GM23338 (cell line): Measurements from ENCODE around the gene CTNNA1. TPM values are rescaled to one million over a fixed set of nuclear protein-coding genes. Genes with fewer than 3 reads are reported as not detected.

Experiments used
- STAT1 ChIP-seq: IDR thresholded peaks from one replicate; pipeline ENCODE4 v1.6.1; 2016; ENCODE audit warnings: antibody characterized with exemption; ENCODE audit not compliant: unreplicated experiment
- polyA plus RNA-seq: library from polyadenylated mRNA; unstranded; fragments of >200 nt; fragmentation: Nextera tagmentation; extraction: Ambion mirVana; gene quantifications from 2 replicates; pipeline ENCODE4 v1.2.1, GENCODE V29; 2016
- total RNA-seq: library from RNA; depleted of rRNA; stranded (reverse); fragments of >200 nt; shearing (Covaris generic); gene quantifications from 2 replicates; pipeline ENCODE4 v1.2.3, GENCODE V29; 2014
- TF ChIP-seq, protein P1 (sequence below): fragments of 250-450 bp; sonication (Bioruptor Pico); IDR thresholded peaks from 2 replicates; pipeline ENCODE4 v1.5.0; 2020; ENCODE audit warnings: mild to moderate bottlenecking, moderate library complexity
- TF ChIP-seq, protein P2 (sequence below): IDR thresholded peaks from 2 replicates; pipeline ENCODE4 v1.6.1; 2016; ENCODE audit warnings: antibody characterized with exemption
- TF ChIP-seq, protein P3 (sequence below), 2 experiments: fragments of 200-600 bp in 1 of 2; sonication (generic) in 1 of 2; conservative IDR thresholded peaks; 2 replicates each; pipeline versions ENCODE4 v1.5.1 to v1.6.1; 2016 to 2017; ENCODE audit warnings: antibody characterized with exemption in 2 of 2, low read depth in 2 of 2, mild to moderate bottlenecking in 2 of 2, moderate library complexity in 1 of 2

The CTNNA1 gene
- total and polyA plus RNA-seq, 2 experiments from 2014 or later, result 111 to 348 TPM

DNA sequence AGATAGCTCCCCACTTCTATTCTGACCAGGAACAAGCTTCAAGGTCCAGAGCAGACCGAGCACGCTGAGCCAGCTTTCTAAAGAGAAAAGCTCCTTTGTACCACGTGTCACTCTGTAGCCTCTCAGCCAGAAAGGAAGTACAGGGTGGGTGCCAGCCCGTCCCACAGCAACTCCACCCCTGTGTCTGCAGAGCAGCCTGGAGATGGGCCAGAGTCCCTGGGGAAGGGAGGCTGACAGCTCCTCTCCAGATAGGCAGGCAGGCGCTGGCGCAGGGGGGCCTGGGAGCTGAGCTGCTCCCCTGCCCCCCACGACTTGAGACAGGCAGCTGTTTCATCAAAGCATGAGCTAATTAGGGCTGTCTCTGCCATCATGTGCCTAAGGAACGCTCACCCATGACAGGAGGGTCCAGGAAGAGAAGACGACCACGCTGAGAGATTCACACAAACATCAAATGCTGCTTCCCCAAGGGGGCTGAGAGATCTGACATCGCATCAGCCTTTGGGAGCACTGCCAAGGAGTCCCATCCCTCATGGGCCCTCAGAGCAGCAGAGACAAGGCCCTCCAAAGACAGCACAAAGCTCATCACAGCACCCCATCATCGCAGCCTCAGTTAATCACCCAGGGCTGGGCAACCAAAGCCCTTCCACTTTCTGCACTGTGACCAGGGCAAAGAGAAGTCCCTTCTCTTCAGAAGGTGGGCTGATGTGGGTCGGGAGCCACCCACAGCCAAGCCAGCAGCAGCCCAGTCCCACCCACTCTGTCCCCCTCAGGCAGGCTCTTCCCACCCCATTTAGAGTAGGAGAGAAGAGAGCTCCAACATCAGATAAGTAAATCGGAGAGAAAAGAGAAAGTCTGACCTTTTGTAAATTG lies 200.4 kb downstream of the CTNNA1 start (continued):
- TF ChIP-seq, protein P1, sequence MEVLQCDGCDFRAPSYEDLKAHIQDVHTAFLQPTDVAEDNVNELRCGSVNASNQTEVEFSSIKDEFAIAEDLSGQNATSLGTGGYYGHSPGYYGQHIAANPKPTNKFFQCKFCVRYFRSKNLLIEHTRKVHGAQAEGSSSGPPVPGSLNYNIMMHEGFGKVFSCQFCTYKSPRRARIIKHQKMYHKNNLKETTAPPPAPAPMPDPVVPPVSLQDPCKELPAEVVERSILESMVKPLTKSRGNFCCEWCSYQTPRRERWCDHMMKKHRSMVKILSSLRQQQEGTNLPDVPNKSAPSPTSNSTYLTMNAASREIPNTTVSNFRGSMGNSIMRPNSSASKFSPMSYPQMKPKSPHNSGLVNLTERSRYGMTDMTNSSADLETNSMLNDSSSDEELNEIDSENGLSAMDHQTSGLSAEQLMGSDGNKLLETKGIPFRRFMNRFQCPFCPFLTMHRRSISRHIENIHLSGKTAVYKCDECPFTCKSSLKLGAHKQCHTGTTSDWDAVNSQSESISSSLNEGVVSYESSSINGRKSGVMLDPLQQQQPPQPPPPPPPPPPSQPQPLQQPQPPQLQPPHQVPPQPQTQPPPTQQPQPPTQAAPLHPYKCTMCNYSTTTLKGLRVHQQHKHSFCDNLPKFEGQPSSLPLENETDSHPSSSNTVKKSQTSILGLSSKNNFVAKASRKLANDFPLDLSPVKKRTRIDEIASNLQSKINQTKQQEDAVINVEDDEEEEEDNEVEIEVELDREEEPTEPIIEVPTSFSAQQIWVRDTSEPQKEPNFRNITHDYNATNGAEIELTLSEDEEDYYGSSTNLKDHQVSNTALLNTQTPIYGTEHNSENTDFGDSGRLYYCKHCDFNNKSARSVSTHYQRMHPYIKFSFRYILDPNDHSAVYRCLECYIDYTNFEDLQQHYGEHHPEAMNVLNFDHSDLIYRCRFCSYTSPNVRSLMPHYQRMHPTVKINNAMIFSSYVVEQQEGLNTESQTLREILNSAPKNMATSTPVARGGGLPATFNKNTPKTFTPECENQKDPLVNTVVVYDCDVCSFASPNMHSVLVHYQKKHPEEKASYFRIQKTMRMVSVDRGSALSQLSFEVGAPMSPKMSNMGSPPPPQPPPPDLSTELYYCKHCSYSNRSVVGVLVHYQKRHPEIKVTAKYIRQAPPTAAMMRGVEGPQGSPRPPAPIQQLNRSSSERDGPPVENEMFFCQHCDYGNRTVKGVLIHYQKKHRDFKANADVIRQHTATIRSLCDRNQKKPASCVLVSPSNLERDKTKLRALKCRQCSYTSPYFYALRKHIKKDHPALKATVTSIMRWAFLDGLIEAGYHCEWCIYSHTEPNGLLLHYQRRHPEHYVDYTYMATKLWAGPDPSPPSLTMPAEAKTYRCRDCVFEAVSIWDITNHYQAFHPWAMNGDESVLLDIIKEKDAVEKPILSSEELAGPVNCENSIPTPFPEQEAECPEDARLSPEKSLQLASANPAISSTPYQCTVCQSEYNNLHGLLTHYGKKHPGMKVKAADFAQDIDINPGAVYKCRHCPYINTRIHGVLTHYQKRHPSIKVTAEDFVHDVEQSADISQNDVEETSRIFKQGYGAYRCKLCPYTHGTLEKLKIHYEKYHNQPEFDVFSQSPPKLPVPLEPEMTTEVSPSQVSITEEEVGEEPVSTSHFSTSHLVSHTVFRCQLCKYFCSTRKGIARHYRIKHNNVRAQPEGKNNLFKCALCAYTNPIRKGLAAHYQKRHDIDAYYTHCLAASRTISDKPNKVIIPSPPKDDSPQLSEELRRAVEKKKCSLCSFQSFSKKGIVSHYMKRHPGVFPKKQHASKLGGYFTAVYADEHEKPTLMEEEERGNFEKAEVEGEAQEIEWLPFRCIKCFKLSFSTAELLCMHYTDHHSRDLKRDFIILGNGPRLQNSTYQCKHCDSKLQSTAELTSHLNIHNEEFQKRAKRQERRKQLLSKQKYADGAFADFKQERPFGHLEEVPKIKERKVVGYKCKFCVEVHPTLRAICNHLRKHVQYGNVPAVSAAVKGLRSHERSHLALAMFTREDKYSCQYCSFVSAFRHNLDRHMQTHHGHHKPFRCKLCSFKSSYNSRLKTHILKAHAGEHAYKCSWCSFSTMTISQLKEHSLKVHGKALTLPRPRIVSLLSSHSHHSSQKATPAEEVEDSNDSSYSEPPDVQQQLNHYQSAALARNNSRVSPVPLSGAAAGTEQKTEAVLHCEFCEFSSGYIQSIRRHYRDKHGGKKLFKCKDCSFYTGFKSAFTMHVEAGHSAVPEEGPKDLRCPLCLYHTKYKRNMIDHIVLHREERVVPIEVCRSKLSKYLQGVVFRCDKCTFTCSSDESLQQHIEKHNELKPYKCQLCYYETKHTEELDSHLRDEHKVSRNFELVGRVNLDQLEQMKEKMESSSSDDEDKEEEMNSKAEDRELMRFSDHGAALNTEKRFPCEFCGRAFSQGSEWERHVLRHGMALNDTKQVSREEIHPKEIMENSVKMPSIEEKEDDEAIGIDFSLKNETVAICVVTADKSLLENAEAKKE (CRISPR knock-in tag), result no peak
- no peak for TF ChIP-seq STAT1
- TF ChIP-seq, protein P2, sequence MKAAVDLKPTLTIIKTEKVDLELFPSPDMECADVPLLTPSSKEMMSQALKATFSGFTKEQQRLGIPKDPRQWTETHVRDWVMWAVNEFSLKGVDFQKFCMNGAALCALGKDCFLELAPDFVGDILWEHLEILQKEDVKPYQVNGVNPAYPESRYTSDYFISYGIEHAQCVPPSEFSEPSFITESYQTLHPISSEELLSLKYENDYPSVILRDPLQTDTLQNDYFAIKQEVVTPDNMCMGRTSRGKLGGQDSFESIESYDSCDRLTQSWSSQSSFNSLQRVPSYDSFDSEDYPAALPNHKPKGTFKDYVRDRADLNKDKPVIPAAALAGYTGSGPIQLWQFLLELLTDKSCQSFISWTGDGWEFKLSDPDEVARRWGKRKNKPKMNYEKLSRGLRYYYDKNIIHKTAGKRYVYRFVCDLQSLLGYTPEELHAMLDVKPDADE, result no peak
- TF ChIP-seq, protein P3, sequence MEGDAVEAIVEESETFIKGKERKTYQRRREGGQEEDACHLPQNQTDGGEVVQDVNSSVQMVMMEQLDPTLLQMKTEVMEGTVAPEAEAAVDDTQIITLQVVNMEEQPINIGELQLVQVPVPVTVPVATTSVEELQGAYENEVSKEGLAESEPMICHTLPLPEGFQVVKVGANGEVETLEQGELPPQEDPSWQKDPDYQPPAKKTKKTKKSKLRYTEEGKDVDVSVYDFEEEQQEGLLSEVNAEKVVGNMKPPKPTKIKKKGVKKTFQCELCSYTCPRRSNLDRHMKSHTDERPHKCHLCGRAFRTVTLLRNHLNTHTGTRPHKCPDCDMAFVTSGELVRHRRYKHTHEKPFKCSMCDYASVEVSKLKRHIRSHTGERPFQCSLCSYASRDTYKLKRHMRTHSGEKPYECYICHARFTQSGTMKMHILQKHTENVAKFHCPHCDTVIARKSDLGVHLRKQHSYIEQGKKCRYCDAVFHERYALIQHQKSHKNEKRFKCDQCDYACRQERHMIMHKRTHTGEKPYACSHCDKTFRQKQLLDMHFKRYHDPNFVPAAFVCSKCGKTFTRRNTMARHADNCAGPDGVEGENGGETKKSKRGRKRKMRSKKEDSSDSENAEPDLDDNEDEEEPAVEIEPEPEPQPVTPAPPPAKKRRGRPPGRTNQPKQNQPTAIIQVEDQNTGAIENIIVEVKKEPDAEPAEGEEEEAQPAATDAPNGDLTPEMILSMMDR (conservative IDR thresholded peaks at IDR 0.05; ENCODE audit: low read depth in 2 of 2), result no peak
